ENCODE measurements around the gene PRSS36. TPM values are rescaled to one million over a fixed set of nuclear protein-coding genes. Genes with fewer than 3 reads are reported as not detected.

Gene PRSS36
- total and polyA plus RNA-seq, 9 of the 15 experiments (the other 6 are each of a cell fraction or from before 2014, with no cell fraction given) = 0.09 to 1.2 (median 0.54) TPM; not detected in 2

DNA sequence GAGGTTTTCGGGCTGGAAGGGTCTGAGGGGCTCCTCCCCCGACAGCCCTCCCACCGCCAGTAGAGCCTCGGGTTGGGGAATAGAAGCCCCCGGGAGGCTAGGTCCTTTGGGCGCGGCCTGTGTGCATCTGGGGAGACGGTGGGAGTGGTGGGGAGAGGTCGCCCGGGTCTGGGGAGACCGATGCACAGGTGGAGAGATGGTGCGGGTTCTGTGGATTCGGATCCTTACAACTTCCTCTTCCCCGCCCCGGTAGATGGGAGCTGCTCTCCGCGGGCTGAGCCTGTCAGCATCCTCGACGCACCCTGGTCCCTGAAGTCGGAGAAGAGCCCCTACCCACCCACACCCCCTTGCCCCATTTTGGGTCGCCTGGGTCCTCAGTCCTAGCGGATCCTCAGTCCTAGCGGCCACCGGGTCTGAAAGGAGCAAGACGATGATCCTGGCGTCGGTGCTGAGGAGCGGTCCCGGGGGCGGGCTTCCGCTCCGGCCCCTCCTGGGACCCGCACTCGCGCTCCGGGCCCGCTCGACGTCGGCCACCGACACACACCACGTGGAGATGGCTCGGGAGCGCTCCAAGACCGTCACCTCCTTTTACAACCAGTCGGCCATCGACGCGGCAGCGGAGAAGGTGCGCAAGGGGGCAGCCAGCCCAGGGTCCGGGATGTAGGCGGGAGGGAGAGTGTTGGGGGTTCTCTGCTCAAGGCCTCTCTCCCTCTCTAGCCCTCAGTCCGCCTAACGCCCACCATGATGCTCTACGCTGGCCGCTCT is 40.9 kb downstream of the PRSS36 start (continued):
- no peak for TF ChIP-seq HCFC1 (IDR thresholded peaks at IDR 0.05; ENCODE audit: low read depth, low read length)

GRCh38 chr16:31108035-31108793 is 41.7 kb downstream of the PRSS36 start, which contains the start of gene BCKDK:
Gene BCKDK, plus strand, starts transcription at chr16:31108386. Its CDS starts 838 bp downstream, at chr16:31109224.
- Histone ChIP-seq H3K36me3 (ENCODE audit: control insufficient read depth, insufficient read depth, low read length) (peaks cover 41% of the 10 kb centered on the region; the same call in 2 of the 3 replicates), H3K27ac (ENCODE audit: extremely low read depth, low read depth, low read length) (peak within 1 kb of the TSS; percentile 61), H3K79me2 (ENCODE audit: control insufficient read depth, insufficient read depth, low read length) (peaks cover 13% of the 10 kb centered on the region), H3K4me1 (replicated peaks in 1 of 2; ENCODE audit: control insufficient read depth in 2 of 2, insufficient read depth in 2 of 2, low read length in 2 of 2) (peaks cover 8 to 36% of the 10 kb centered on the region in 2 experiments), H4K20me1 (replicated peaks; ENCODE audit: control insufficient read depth, insufficient read depth, low read length) (no peaks in the 10 kb centered on the region), H3K27me3 (ENCODE audit: control insufficient read depth in 2 of 2, insufficient read depth in 2 of 2, low read length in 2 of 2) (no peaks in the 10 kb centered on the region), H3K4me3 (peak within 1 kb of the TSS; percentile 98), H3K9me3 (replicated peaks; ENCODE audit: control insufficient read depth, insufficient read depth, low read depth, low read length) (no peaks in the 10 kb centered on the region), H3K9me1 (ENCODE audit: control insufficient read depth, insufficient read depth, low read length) (no peaks in the 10 kb centered on the region), H3K4me2 (ENCODE audit: insufficient read depth, low read length) (peak within 1 kb of the TSS; percentile 81), H3K9ac (ENCODE audit: insufficient read depth in 1 of 2, low read depth in 2 of 2, low read length in 2 of 2) (peak within 1 kb of the TSS; percentile 87 to 93), H2AFZ (ENCODE audit: low read depth, low read length) (peak within 1 kb of the TSS; percentile 99)
- ATAC-seq (peak; percentile 96), DNase-seq (ENCODE audit: extremely low read depth in 1 of 4, low spot score in 3 of 4) (peak; percentile 86 to 92 (median 88)), FAIRE-seq (peak; percentile 84)
- 3% methylated on average over 46 of the region's 68 CpGs for WGBS (ENCODE audit: insufficient coverage, low coverage, missing lambda C conversion rate)
- ChIA-PET CTCF (ENCODE audit: low intra/inter-chr PET ratio) (no interaction called here), POLR2A (interaction anchor here (0.6 to 1.6 kb wide), 4 partner anchors 9 to 72 kb away, joined by 3 to 6 read pairs (median 4); partner anchors contain the start of genes FUS and KAT8)
- in situ Hi-C loops (cut with MboI) = no loop called here
- intact Hi-C loops (cut with micrococcal nuclease) = loop anchor here (5.0 kb wide), 1 partner anchor 34 kb away; no protein-coding TSS in a partner anchor
- no TSS peak for BruUV-seq (replicated peaks)
- peak; percentile 47 to 48; a peak in 1 of 4 replicates for TF ChIP-seq SIN3A (IDR thresholded peaks at IDR 0.05; ENCODE audit: borderline replicate concordance in 2 of 2, control insufficient read depth in 1 of 2, low read depth in 2 of 2, low read length in 2 of 2)
- no peak for TF ChIP-seq SRSF3 (IDR thresholded peaks at IDR 0.05; ENCODE audit: insufficient read depth, low read length)
- peak; percentile 11 for TF ChIP-seq RBM25 (IDR thresholded peaks at IDR 0.05; ENCODE audit: low read depth, low read length, severe bottlenecking)
- TF ChIP-seq CXXC5 (CRISPR knock-in tag; IDR thresholded peaks at IDR 0.05) = peak; percentile 94
- peak; percentile 73 for TF ChIP-seq CCNT2 (IDR thresholded peaks at IDR 0.05; ENCODE audit: borderline replicate concordance, extremely low read depth, insufficient read length, low read depth, low read length)
- TF ChIP-seq, protein P1, sequence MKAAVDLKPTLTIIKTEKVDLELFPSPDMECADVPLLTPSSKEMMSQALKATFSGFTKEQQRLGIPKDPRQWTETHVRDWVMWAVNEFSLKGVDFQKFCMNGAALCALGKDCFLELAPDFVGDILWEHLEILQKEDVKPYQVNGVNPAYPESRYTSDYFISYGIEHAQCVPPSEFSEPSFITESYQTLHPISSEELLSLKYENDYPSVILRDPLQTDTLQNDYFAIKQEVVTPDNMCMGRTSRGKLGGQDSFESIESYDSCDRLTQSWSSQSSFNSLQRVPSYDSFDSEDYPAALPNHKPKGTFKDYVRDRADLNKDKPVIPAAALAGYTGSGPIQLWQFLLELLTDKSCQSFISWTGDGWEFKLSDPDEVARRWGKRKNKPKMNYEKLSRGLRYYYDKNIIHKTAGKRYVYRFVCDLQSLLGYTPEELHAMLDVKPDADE (conservative IDR thresholded peaks at IDR 0.05; ENCODE audit: control insufficient read depth, low read depth, low read length) = peak; percentile 94
- TF ChIP-seq HDAC1 (IDR thresholded peaks at IDR 0.05) = 0 out of 4 replicates have a peak, but pooled peaks of 1 of the 2 experiments have one; percentile 38
- TF ChIP-seq ELF2 (CRISPR knock-in tag; IDR thresholded peaks at IDR 0.05) = 0 out of 2 replicates have a peak, but pooled peaks have one; percentile 44
- TF ChIP-seq, protein P2, sequence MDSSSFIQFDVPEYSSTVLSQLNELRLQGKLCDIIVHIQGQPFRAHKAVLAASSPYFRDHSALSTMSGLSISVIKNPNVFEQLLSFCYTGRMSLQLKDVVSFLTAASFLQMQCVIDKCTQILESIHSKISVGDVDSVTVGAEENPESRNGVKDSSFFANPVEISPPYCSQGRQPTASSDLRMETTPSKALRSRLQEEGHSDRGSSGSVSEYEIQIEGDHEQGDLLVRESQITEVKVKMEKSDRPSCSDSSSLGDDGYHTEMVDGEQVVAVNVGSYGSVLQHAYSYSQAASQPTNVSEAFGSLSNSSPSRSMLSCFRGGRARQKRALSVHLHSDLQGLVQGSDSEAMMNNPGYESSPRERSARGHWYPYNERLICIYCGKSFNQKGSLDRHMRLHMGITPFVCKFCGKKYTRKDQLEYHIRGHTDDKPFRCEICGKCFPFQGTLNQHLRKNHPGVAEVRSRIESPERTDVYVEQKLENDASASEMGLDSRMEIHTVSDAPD (CRISPR knock-in tag; IDR thresholded peaks at IDR 0.05) = no peak
- TF ChIP-seq THAP12 (CRISPR knock-in tag; IDR thresholded peaks at IDR 0.05) = peak; percentile 81
- TF ChIP-seq ZNF12 (CRISPR knock-in tag; IDR thresholded peaks at IDR 0.05) = 0 out of 2 replicates have a peak, but pooled peaks have one; percentile 22

Measured in K562 (cell line).